ENCODE measurements around the gene ARHGAP1.

The ARHGAP1 gene

DNA sequence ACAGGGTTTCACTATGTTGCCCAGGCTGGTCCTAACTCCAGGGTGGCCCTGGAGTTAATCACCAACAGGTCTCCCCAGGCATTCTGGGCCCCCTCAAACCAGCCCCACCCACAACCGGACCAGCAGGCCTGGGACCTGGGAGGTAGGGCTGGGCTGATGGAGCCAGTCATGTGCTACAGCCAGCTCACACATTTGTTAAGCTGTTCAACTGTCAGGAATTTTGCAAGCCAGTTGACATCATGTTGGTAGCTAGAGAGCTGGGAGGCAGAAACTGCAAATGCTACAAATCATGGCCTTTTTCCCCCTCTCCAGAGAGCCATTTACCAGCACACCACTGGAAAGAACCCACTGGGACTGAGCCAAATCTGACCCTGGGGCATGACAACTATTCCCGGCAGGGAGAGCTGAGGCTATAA, 6.8 kb downstream of the ARHGAP1 start:
- DNase-seq (ENCODE audit: insufficient read length, low spot score) (no peak), FAIRE-seq (no peak)
- TF ChIP-seq, protein P1, sequence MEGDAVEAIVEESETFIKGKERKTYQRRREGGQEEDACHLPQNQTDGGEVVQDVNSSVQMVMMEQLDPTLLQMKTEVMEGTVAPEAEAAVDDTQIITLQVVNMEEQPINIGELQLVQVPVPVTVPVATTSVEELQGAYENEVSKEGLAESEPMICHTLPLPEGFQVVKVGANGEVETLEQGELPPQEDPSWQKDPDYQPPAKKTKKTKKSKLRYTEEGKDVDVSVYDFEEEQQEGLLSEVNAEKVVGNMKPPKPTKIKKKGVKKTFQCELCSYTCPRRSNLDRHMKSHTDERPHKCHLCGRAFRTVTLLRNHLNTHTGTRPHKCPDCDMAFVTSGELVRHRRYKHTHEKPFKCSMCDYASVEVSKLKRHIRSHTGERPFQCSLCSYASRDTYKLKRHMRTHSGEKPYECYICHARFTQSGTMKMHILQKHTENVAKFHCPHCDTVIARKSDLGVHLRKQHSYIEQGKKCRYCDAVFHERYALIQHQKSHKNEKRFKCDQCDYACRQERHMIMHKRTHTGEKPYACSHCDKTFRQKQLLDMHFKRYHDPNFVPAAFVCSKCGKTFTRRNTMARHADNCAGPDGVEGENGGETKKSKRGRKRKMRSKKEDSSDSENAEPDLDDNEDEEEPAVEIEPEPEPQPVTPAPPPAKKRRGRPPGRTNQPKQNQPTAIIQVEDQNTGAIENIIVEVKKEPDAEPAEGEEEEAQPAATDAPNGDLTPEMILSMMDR (IDR thresholded peaks at IDR 0.05; ENCODE audit: insufficient read depth, missing control alignments), result no peak

DNA sequence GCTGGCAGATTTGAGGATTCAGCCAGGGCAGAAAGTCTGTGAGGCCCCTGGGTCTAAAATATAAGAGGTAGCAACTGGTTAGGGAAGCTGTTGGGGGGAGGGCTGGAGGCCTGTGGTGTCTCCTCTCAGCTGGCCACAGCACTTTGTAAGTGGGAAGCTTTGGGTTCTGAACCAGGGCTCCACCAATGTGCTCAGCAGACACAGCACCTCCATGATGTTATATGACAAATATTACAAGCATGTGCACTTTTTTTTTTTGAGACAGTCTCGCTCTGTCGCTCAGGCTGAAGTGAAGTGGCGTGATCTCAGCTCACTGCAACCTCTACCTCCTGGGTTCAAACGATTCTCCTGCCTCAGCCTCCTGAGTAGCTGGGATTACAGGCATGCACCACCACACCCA, 8.0 kb downstream of the ARHGAP1 start:
- TF ChIP-seq, protein P1 (IDR thresholded peaks at IDR 0.05; ENCODE audit: insufficient read depth, missing control alignments), result no peak
- DNase-seq (ENCODE audit: insufficient read length, low spot score) (no peak), FAIRE-seq (no peak)

DNA sequence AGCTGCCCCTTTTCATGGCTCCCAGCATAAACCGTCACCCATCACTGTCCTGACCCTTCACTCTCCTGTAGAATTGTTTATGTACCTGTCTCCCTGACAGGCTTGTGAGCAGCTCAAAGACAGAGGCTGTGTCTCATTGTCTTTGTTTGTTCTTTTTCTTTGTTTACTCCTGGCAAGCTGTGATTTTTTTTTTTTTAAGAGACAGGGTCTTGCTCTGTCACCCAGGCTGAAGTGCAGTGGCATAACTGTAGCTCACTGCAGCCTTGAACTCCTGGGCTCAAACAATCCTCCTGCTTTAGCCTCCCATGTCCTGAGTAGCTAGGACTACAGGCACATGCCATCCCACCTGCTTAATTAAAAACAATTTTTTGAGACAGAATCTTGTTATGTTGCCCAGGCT, 9.7 kb downstream of the ARHGAP1 start:
- TF ChIP-seq, protein P1 (IDR thresholded peaks at IDR 0.05; ENCODE audit: insufficient read depth, missing control alignments), result no peak
- DNase-seq (ENCODE audit: insufficient read length, low spot score), result no peak
- no peak for FAIRE-seq

DNA sequence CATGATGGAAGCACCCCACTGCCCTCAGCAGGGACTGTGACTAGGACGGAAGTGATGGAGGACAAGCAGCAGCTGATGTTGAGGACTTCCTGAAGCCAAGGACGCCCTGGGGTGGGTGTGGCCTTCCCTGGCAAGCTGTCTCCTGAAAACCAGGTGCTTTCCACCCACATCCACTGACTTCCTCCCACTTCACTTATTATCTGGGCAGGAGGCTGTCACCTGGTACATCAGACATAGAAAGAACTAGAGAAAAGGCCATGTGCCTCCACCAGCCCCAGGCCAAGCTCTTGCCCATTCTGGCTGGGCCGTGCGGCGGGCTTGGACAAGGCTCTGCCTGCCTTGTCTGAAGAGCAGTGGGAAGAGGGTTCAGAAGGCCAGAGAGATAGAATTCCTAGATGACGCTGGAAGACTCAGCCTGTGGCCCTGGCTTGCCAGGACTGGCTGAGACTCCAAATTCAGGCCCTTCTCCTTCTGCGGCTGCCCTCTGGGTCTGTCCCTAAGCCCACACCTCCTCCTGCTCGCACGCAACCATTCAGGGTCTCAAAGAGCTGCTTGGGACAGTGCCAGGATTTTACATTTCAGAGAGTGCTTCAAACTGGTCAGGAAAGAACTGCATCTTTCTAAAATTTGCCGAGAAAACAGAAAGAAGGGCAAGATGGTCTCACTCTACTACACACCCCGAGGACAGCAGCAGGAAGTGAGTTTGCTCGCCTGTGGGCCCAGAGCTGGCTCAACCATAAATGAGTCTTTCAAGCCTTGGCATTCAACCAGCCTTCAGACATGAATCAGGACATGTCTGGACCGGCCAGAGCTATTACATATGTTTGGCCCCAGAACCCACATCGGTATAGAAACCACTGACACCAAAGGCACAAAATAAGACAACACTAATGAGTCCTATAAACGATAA, 13.3 kb downstream of the ARHGAP1 start:
- TF ChIP-seq, protein P1 (IDR thresholded peaks at IDR 0.05; ENCODE audit: insufficient read depth, missing control alignments), result no peak
- FAIRE-seq, result no peak
- no peak for DNase-seq (ENCODE audit: insufficient read length, low spot score)

DNA sequence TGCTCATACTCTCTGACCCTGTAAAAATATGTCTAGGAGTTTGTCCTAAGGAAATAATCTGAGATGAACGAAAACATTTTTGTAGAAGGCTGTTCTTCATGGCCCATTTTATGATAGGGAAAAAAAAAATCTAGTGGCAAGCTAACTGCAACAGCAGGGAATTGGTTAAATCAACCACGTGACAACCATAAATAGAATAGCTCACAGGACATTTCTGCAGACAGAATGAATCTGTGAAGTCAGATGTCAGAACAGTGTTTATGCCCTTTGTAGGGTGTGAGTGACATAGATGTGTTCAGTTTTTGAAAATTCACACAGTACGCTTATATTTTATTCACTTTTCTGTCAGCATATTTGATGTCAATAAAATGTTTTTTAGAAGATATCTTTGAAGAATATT, 16.1 kb downstream of the ARHGAP1 start:
- TF ChIP-seq, protein P1 (IDR thresholded peaks at IDR 0.05; ENCODE audit: insufficient read depth, missing control alignments), result no peak
- FAIRE-seq (no peak), DNase-seq (ENCODE audit: insufficient read length, low spot score) (no peak)

DNA sequence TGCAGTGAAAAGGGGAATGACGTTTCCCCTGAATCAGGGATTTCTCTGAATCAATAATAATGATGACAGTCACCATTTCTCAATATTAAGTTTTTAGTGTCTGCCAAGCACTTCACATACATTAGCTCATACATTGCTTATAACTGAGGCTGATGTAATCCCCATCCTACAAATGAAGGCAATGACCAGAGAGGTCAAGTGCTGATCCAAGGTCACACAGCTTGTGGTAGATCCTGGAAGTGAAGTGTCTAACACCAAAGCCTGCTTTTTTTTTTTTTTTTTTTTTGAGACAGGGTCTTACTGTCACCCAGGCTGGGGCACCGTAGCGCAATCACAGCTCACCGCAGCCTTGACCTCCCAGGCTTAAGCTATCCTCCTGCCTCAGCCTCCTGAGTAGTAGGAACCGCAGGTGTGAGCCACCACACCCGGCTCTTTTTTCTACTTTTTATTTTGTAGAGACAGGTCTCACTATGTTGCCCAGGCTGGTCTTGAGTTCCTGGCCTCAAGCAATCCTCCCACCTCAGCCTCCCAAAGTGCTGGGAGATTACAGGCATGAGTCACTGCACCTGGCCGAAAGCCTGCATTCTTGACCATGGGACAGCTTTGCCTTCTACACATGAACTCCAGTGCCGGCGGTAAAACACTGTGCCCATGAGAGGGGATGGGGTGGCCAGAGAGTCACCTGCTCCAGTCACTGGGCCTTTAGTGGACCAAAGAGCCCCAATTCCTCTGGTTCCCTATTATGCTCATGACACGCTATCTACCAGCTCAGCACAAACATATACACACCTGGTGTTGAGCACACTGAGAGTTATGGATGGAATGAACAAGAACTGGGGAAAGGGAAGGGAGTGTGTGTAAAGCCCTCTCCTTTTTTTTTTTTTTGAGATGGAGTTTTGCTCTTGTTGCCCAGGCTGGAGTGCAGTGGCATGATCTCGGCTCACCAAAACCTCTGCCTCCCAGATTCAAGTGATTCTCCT, 17.4 kb downstream of the ARHGAP1 start:
- DNase-seq (ENCODE audit: insufficient read length, low spot score) (no peak), FAIRE-seq (no peak)
- TF ChIP-seq, protein P1 (IDR thresholded peaks at IDR 0.05; ENCODE audit: insufficient read depth, missing control alignments), result no peak
